Activated naive CD4-positive, alpha-beta T cell treated with anti-CD3 and anti-CD28 coated beads, Interleukin-2, amount 50 U/mL, for 72 hours (primary cell): ENCODE results near the gene DPP10. TPM values are rescaled to one million over a fixed set of nuclear protein-coding genes. Genes with fewer than 3 reads are reported as not detected.
"Not testable (repeated sequence)": the region's sequence is repeated elsewhere in the genome, so short reads cannot be mapped to it uniquely, and the experiment has no call there.

Experiments used
- ATAC-seq, 2 donors: fragments of 150-1000 bp; cut with Tn5 transposase; 2 replicates each; pipeline ENCODE4 v1.10.0; 2021; ENCODE audit warnings: mild to moderate bottlenecking in 2 of 2, moderate library complexity in 2 of 2
- DNase-seq, 2 donors: peaks; one replicate each; pipeline ENCODE4 v3.0.0; 2021 to 2022; ENCODE audit warnings: low spot score in 2 of 2
- H3K27ac Mint-ChIP-seq, 2 donors: one replicate each; pipeline ENCODE4 v1.8.0; 2022; ENCODE audit warnings: mild to moderate bottlenecking in 2 of 2, mixed read lengths in 2 of 2
- H3K36me3 Mint-ChIP-seq, 2 donors: one replicate each; pipeline ENCODE4 v1.8.0; 2022; ENCODE audit warnings: mixed read lengths in 2 of 2
- H3K9me3 Mint-ChIP-seq, 2 donors: one replicate each; pipeline ENCODE4 v1.8.0; 2022; ENCODE audit warnings: mixed read lengths in 2 of 2
- total RNA-seq, 2 donors: library from RNA; stranded (reverse); gene quantifications; one replicate each; pipeline ENCODE4 v1.2.3, GENCODE V29; 2022

Gene DPP10
- total RNA-seq, 2 donors from 2014 or later: not detected

GRCh38 chr2:115057473-115057872 is 615.0 kb downstream of the DPP10 start:
- H3K36me3 Mint-ChIP-seq: no peaks in the 10 kb centered on the region
- peaks cover 15 to 19% of the 10 kb centered on the region in 2 donors for H3K9me3 Mint-ChIP-seq
- no peak for ATAC-seq
- H3K27ac Mint-ChIP-seq: no peak overlapping the region
- DNase-seq: no peak

DNA sequence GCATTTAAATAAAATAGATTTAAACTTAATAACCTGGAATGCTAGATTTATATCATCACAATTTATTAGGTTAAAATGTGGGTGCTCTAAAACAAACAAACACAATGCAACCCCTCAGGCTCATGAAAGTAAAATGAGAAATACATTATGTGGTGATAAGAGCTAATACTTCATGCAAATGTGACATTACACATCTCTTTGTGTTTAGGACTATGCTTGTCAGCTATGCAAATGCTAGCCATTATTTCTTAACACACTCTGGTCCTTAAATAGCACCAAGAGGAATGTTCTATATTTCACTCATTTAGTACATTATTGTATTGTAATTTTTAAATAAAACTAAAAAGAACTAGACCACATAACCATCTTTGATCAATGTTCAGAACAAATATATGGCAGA is 627.6 kb downstream of the DPP10 start:
- H3K9me3 Mint-ChIP-seq: peaks cover 18 to 20% of the 10 kb centered on the region in 2 donors
- DNase-seq: no peak
- no peaks in the 10 kb centered on the region for H3K36me3 Mint-ChIP-seq
- no peak for ATAC-seq
- no peak overlapping the region for H3K27ac Mint-ChIP-seq

- Mint-ChIP-seq H3K9me3 (peaks cover 18 to 22% of the 10 kb centered on the region in 2 donors), H3K36me3 (no peaks in the 10 kb centered on the region), H3K27ac (no peak overlapping the region)
- DNase-seq (no peak), ATAC-seq (no peak)
These were observed 629.1 kb downstream of the DPP10 start for GRCh38 chr2:115071534-115071933.

GRCh38 chr2:115075800-115076199 is 633.4 kb downstream of the DPP10 start:
- peaks cover 14 to 18% of the 10 kb centered on the region in 2 donors for H3K9me3 Mint-ChIP-seq
- H3K27ac Mint-ChIP-seq: no peak overlapping the region
- ATAC-seq (no peak), DNase-seq (no peak)
- no peaks in the 10 kb centered on the region for H3K36me3 Mint-ChIP-seq

DNA sequence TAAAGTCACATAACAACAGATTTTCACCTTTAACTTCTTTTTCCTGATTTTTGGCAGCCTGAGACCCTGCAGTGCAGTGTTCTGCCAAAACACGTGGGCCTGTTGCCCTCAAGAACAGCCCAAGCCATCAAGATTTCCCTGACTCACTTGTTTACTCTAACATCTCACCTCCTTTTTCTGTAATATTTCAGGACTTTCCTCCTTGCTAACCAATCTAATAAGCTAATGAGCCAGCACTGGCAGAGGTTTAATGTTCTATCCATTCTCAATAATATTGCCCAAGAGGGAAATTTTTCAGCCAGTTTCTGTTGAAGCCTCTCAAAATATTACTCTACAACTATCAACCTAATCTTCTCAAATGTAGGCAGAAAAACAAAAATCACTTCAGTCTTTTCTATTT is 635.2 kb downstream of the DPP10 start:
- DNase-seq: no peak
- Mint-ChIP-seq H3K9me3 (peaks cover 9 to 10% of the 10 kb centered on the region in 2 donors), H3K27ac (no peak overlapping the region), H3K36me3 (no peaks in the 10 kb centered on the region)
- no peak for ATAC-seq

DNA sequence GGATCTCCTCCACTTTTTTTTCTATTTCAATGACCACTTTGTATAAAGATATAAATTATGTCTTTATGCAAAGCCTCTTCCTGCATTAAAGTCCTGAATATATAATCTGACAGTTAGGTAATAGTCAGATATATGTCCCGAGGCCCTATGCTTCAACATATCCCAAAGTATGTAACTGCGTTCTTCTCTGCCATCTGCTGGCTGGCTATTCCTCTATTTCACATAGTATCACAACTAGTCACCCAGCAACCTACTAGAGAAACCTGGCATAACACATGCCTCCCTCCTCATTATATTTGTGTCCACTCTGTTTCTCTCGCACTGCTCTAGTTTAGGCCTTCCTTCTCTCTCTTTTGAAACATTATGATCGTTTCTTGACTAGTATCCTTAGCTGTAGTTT is 640.8 kb downstream of the DPP10 start:
- DNase-seq (no peak), ATAC-seq (no peak)
- H3K9me3 Mint-ChIP-seq: peaks cover 9 to 13% of the 10 kb centered on the region in 2 donors
- peaks cover 0 to 4% of the 10 kb centered on the region in 2 donors for H3K36me3 Mint-ChIP-seq
- H3K27ac Mint-ChIP-seq: no peak overlapping the region

GRCh38 chr2:115083711-115084110 is 641.3 kb downstream of the DPP10 start:
- peaks cover 9 to 13% of the 10 kb centered on the region in 2 donors for H3K9me3 Mint-ChIP-seq
- peaks cover 0 to 4% of the 10 kb centered on the region in 2 donors for H3K36me3 Mint-ChIP-seq
- no peak for DNase-seq
- no peak overlapping the region for H3K27ac Mint-ChIP-seq
- ATAC-seq: no peak

DNA sequence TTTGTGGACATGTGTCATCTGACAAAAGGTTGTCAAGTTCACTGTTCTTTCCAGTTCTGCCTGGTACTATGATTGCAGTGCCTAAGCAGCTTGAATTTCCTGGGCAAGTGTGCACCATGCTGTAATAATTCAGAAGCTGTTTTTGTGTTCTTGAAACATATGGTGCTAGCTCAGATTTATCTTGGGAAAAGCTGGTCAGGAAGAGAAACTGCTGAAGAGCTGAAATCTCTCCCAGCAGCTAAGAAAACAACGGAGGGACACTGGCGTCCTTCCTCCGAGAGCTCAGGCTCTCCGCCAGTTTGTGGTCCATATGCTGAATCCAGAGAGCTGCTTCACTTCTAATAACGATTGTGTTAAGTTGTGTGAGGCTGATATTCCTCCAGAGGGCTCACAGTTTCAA is 642.0 kb downstream of the DPP10 start:
- peaks cover 9 to 20% of the 10 kb centered on the region in 2 donors for H3K9me3 Mint-ChIP-seq
- DNase-seq: no peak
- no peak overlapping the region for H3K27ac Mint-ChIP-seq
- no peak for ATAC-seq
- peaks cover 0 to 9% of the 10 kb centered on the region in 2 donors for H3K36me3 Mint-ChIP-seq

- ATAC-seq, H3K27ac Mint-ChIP-seq, DNase-seq: not testable (repeated sequence)
- H3K36me3 Mint-ChIP-seq: peaks cover 0 to 11% of the 10 kb centered on the region in 2 donors
- peaks cover 9 to 24% of the 10 kb centered on the region in 2 donors for H3K9me3 Mint-ChIP-seq
These were observed 643.7 kb downstream of the DPP10 start for GRCh38 chr2:115086051-115086620.

GRCh38 chr2:115094441-115094840 is 652.0 kb downstream of the DPP10 start:
- Mint-ChIP-seq H3K9me3 (peaks cover 0 to 13% of the 10 kb centered on the region in 2 donors), H3K36me3 (peaks cover 0 to 3% of the 10 kb centered on the region in 2 donors), H3K27ac (no peak overlapping the region)
- ATAC-seq (no peak), DNase-seq (no peak)

- peaks cover 4 to 5% of the 10 kb centered on the region in 2 donors for H3K9me3 Mint-ChIP-seq
- no peak overlapping the region for H3K27ac Mint-ChIP-seq
- H3K36me3 Mint-ChIP-seq: no peaks in the 10 kb centered on the region
- DNase-seq (no peak), ATAC-seq (no peak)
These were observed 663.5 kb downstream of the DPP10 start for GRCh38 chr2:115105966-115106365.

DNA sequence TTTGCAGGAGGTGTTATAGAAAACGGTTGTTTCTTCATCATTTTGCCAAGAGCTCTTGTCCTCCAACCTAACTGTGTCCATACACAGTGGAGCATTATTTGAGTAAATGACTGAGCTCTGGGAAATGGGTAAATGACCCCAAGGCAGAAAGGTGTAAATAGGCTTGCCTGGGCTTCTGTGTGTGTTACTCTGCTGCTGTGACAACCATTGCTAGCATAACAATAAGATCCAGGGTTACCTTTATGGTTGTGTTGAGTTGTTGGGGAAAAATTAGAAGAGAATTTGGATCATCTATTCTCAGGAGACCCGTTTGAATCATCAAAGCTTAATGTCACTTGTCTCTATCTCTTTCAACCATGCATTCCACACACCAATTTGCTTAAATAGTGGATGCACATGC is 672.7 kb downstream of the DPP10 start:
- no peak for ATAC-seq
- H3K36me3 Mint-ChIP-seq: no peaks in the 10 kb centered on the region

GRCh38 chr2:115118306-115118705 is 675.9 kb downstream of the DPP10 start:
- no peak overlapping the region for H3K27ac Mint-ChIP-seq
- no peaks in the 10 kb centered on the region for H3K36me3 Mint-ChIP-seq
- no peak for ATAC-seq
- no peak for DNase-seq
- H3K9me3 Mint-ChIP-seq: peaks cover 3 to 28% of the 10 kb centered on the region in 2 donors

More for the DNA sequence above, 672.7 kb downstream of the DPP10 start:
- Mint-ChIP-seq H3K9me3 (peaks cover 3 to 24% of the 10 kb centered on the region in 2 donors), H3K27ac (no peak overlapping the region)
- DNase-seq: no peak

DNA sequence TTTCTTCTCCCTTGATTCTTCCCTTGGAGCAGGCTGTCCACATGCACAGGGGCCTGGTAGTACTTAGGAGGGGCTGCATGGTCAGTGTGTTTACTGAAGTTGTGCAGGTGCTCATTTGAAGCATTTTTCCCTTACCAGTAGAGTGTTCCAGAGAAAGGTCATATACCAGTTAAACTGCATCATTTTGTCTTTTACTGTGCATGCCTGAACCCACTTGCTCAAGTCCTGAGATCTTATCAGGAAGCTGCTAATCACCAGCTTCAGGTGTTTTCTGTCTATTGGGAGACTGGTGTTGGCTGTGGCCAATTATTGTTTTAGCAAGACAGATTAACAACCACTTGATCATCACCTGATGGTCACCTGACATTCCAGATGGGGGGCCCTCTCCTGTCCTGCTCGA is 676.6 kb downstream of the DPP10 start:
- ATAC-seq (no peak), DNase-seq (no peak)
- Mint-ChIP-seq H3K9me3 (peaks cover 3 to 26% of the 10 kb centered on the region in 2 donors), H3K36me3 (no peaks in the 10 kb centered on the region), H3K27ac (no peak overlapping the region)

GRCh38 chr2:115122701-115123100 is 680.3 kb downstream of the DPP10 start:
- Mint-ChIP-seq H3K9me3 (peaks cover 8 to 23% of the 10 kb centered on the region in 2 donors), H3K36me3 (no peaks in the 10 kb centered on the region), H3K27ac (no peak overlapping the region)
- no peak for ATAC-seq
- DNase-seq: no peak

DNA sequence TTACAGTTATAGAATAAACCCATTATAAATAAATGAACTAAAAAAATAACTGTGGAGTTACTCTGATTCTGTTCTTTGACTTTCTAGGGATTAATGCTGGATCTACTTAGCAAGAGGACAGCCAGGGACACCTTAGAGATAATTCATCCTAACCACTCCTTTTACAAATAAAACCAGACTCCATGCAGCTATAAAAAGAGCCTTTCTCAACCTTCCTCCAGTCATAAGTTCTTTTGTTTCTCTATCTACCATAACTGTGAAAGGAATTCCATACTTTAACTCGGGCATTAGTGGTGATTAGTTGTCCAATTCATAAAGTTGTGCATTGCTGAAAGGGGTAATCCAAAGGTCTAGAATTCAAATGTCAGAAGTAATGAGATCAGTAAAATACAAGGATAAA is 682.4 kb downstream of the DPP10 start:
- Mint-ChIP-seq H3K9me3 (peaks cover 7 to 14% of the 10 kb centered on the region in 2 donors), H3K36me3 (no peaks in the 10 kb centered on the region), H3K27ac (no peak overlapping the region)
- ATAC-seq (no peak), DNase-seq (no peak)

GRCh38 chr2:115129536-115129935 is 687.1 kb downstream of the DPP10 start:
- Mint-ChIP-seq H3K27ac (no peak overlapping the region), H3K36me3 (no peaks in the 10 kb centered on the region)
- ATAC-seq: no peak

GRCh38 chr2:115160531-115161080 is 718.2 kb downstream of the DPP10 start:
- Mint-ChIP-seq H3K27ac (no peak overlapping the region), H3K36me3 (peaks cover 6 to 19% of the 10 kb centered on the region in 2 donors), H3K9me3 (peaks cover 4 to 6% of the 10 kb centered on the region in 2 donors)
- no peak for ATAC-seq
- DNase-seq: no peak

More at GRCh38 chr2:115129536-115129935, 687.1 kb downstream of the DPP10 start:
- no peak for DNase-seq
- H3K9me3 Mint-ChIP-seq: peaks cover 14 to 16% of the 10 kb centered on the region in 2 donors
